Smooth muscle cell (in vitro differentiated cells): Measurements from ENCODE around the gene PIP5K1B. TPM values are rescaled to one million over a fixed set of nuclear protein-coding genes. Genes with fewer than 3 reads are reported as not detected.

Experiments
- DNase-seq: peaks from one replicate; lab custom pipeline; 2025; ENCODE audit not compliant: unreplicated experiment; lab: John Stamatoyannopoulos, UW
- H2AFZ ChIP-seq: fragments of 200-600 bp; sonication (generic); 2 replicates; pipeline ENCODE4 v1.6.0; 2016; ENCODE audit warnings: antibody characterized with exemption, low read depth, mild to moderate bottlenecking
- H3F3A ChIP-seq: fragments of 200-600 bp; sonication (generic); 2 replicates; pipeline ENCODE4 v1.6.0; 2017; ENCODE audit warnings: antibody characterized with exemption, low read depth
- H3K27ac ChIP-seq: fragments of 200-600 bp; sonication (generic); 2 replicates; pipeline ENCODE4 v1.5.1; 2016; ENCODE audit warnings: low read depth, mild to moderate bottlenecking
- H3K27me3 ChIP-seq: fragments of 200-600 bp; sonication (generic); 2 replicates; pipeline ENCODE4 v1.6.1; 2016; ENCODE audit warnings: low read depth, mild to moderate bottlenecking
- H3K36me3 ChIP-seq: fragments of 200-600 bp; sonication (generic); 2 replicates; pipeline ENCODE4 v1.5.1; 2016; ENCODE audit warnings: low read depth
- H3K4me1 ChIP-seq: fragments of 200-600 bp; sonication (generic); 2 replicates; pipeline ENCODE4 v1.5.1; 2016; ENCODE audit warnings: low read depth
- H3K4me2 ChIP-seq: fragments of 200-600 bp; sonication (generic); 2 replicates; pipeline ENCODE4 v1.6.0; 2016; ENCODE audit warnings: mild to moderate bottlenecking
- H3K4me3 ChIP-seq: fragments of 200-600 bp; sonication (generic); 2 replicates; pipeline ENCODE4 v1.5.1; 2016; ENCODE audit warnings: mild to moderate bottlenecking
- H3K79me2 ChIP-seq: fragments of 200-600 bp; sonication (generic); 2 replicates; pipeline ENCODE4 v1.6.0; 2016; ENCODE audit warnings: low read depth, mild to moderate bottlenecking
- H3K9ac ChIP-seq: fragments of 200-600 bp; sonication (generic); 2 replicates; pipeline ENCODE4 v1.6.0; 2016; ENCODE audit warnings: low read depth
- H3K9me3 ChIP-seq: fragments of 200-600 bp; sonication (generic); replicated peaks from 2 replicates; pipeline ENCODE4 v1.5.1; 2016; ENCODE audit warnings: low read depth
- H4K20me1 ChIP-seq: fragments of 200-600 bp; sonication (generic); 2 replicates; pipeline ENCODE4 v1.6.0; 2016; ENCODE audit warnings: low read depth
- CTCF ChIP-seq: fragments of 200-600 bp; sonication (generic); IDR thresholded peaks from 2 replicates; pipeline ENCODE4 v1.5.1; 2017; ENCODE audit warnings: borderline replicate concordance, mild to moderate bottlenecking, antibody characterized with exemption; ENCODE audit not compliant: insufficient read depth, poor library complexity, severe bottlenecking
- WGBS: methylation state at CpG from one replicate; pipeline ENCODE4 v1.1.7; 2016; ENCODE audit warnings: low lambda C conversion rate; 5-methylcytosine and 5-hydroxymethylcytosine counted together
- polyA plus RNA-seq: library from polyadenylated mRNA; unstranded; fragments of >200 nt; fragmentation: Nextera tagmentation; extraction: Ambion mirVana; gene quantifications from 2 replicates; pipeline ENCODE4 v1.2.1, GENCODE V29; 2016
- total RNA-seq: library from RNA; depleted of rRNA; stranded (reverse); fragments of >200 nt; gene quantifications from 2 replicates; pipeline ENCODE4 v1.2.3, GENCODE V29; 2014

PIP5K1B gene
- total and polyA plus RNA-seq, 2 experiments from 2014 or later: not detected

- Histone ChIP-seq H3F3A (no peaks in the 10 kb centered on the region), H3K27ac (no peak overlapping the region), H2AFZ (no peak overlapping the region), H3K4me1 (no peaks in the 10 kb centered on the region), H3K4me3 (no peak overlapping the region), H3K36me3 (no peaks in the 10 kb centered on the region), H3K4me2 (no peak overlapping the region), H3K9ac (no peak overlapping the region), H4K20me1 (no peaks in the 10 kb centered on the region), H3K79me2 (no peaks in the 10 kb centered on the region), H3K27me3 (peaks cover 39% of the 10 kb centered on the region), H3K9me3 (no peaks in the 10 kb centered on the region)
- no peak for DNase-seq
- no peak for TF ChIP-seq CTCF
- 55% methylated on average over 2 of the region's 2 CpGs for WGBS
Observed at GRCh38 chr9:68683433-68683832, 21.6 kb upstream of the PIP5K1B start.

- 73% methylated on average over 3 of the region's 3 CpGs for WGBS
- H4K20me1 ChIP-seq: no peaks in the 10 kb centered on the region
- peaks cover 27% of the 10 kb centered on the region for H3K27me3 ChIP-seq
- H3K9ac ChIP-seq: no peak overlapping the region
- no peak for TF ChIP-seq CTCF
- H3K79me2 ChIP-seq: no peaks in the 10 kb centered on the region
- H3K27ac ChIP-seq: no peak overlapping the region
- H2AFZ ChIP-seq: no peak overlapping the region
- H3K9me3 ChIP-seq: no peaks in the 10 kb centered on the region
- H3F3A ChIP-seq: no peaks in the 10 kb centered on the region
- peaks cover 8% of the 10 kb centered on the region for H3K4me1 ChIP-seq
- DNase-seq: no peak
- no peak overlapping the region for H3K4me3 ChIP-seq
- no peaks in the 10 kb centered on the region for H3K36me3 ChIP-seq
- H3K4me2 ChIP-seq: no peak overlapping the region
Observed at GRCh38 chr9:68685213-68685612, 19.8 kb upstream of the PIP5K1B start.

- peak; percentile 4 for TF ChIP-seq CTCF
- no peak overlapping the region for H3K27ac ChIP-seq
- H3K9me3 ChIP-seq: no peaks in the 10 kb centered on the region
- WGBS: 50% methylated on average over 3 of the region's 3 CpGs
- H3F3A ChIP-seq: no peaks in the 10 kb centered on the region
- H2AFZ ChIP-seq: no peak overlapping the region
- no peaks in the 10 kb centered on the region for H3K79me2 ChIP-seq
- no peak overlapping the region for H3K4me2 ChIP-seq
- no peak overlapping the region for H3K4me3 ChIP-seq
- DNase-seq: no peak
- H3K4me1 ChIP-seq: peaks cover 8% of the 10 kb centered on the region
- no peak overlapping the region for H3K9ac ChIP-seq
- no peaks in the 10 kb centered on the region for H4K20me1 ChIP-seq
- no peaks in the 10 kb centered on the region for H3K36me3 ChIP-seq
- H3K27me3 ChIP-seq: peaks cover 21% of the 10 kb centered on the region
Observed at GRCh38 chr9:68685770-68686169, 19.3 kb upstream of the PIP5K1B start.

- peaks cover 8% of the 10 kb centered on the region for H3K4me1 ChIP-seq
- no peaks in the 10 kb centered on the region for H3F3A ChIP-seq
- no peak overlapping the region for H3K9ac ChIP-seq
- no peaks in the 10 kb centered on the region for H3K9me3 ChIP-seq
- no peaks in the 10 kb centered on the region for H3K36me3 ChIP-seq
- no peaks in the 10 kb centered on the region for H3K79me2 ChIP-seq
- H2AFZ ChIP-seq: no peak overlapping the region
- H3K4me3 ChIP-seq: no peak overlapping the region
- no peak for DNase-seq
- H3K27me3 ChIP-seq: peaks cover 29% of the 10 kb centered on the region
- 42% methylated on average over 6 of the region's 6 CpGs for WGBS
- H4K20me1 ChIP-seq: no peaks in the 10 kb centered on the region
- TF ChIP-seq CTCF: no peak
- no peak overlapping the region for H3K4me2 ChIP-seq
- no peak overlapping the region for H3K27ac ChIP-seq
Observed at GRCh38 chr9:68690088-68690487, 15.0 kb upstream of the PIP5K1B start.
